Measurements from ENCODE around the gene NAV1.
"Not testable (repeated sequence)": the region's sequence is repeated elsewhere in the genome, so short reads cannot be mapped to it uniquely, and the experiment has no call there.

Gene NAV1

DNA sequence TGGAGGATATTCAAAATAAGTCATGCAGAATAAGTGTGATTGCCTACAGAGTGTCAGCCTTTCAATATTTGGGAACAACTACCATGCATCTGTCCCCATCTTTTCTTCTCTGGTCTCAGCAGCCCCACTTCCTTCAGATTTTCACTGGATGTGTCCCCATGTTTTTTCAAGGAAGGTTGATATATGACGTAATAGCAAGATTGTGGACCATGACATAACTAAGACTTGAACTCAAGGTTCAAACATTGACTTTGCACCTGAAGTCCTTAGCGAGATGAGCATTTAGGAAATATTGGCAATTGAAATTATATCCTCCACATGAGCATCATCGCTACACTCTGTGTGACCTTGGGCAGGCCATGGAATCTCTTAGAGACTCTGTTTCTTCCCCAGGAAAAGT is 5.8 kb downstream of the NAV1 start:
- DNase-seq (ENCODE audit: low read depth in 4 of 4, low spot score in 1 of 4): no peak

GRCh38 chr1:201545851-201546492 is 7.0 kb downstream of the NAV1 start:
- no peak for DNase-seq (ENCODE audit: low read depth in 4 of 4, low spot score in 1 of 4)

DNA sequence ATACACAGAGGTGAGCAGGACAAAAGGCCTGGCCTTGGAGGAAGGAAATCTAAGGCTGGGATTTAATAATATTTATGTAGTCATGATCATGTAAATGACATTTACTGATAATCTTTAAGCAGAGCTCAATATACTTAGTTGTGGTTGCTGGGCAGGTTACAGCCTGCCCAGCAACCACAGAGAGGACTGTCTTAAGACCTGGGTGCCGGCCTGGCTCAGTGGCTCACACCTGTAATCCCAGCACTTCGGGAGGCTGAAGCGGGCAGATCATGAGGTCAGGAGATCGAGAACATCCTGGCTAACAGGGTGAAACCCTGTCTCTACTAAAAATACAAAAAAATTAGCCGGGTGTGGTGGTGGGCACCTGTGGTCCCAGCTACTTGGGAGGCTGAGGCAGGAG is 10.6 kb downstream of the NAV1 start:
- DNase-seq (ENCODE audit: low read depth in 4 of 4, low spot score in 1 of 4): not testable (repeated sequence)

DNA sequence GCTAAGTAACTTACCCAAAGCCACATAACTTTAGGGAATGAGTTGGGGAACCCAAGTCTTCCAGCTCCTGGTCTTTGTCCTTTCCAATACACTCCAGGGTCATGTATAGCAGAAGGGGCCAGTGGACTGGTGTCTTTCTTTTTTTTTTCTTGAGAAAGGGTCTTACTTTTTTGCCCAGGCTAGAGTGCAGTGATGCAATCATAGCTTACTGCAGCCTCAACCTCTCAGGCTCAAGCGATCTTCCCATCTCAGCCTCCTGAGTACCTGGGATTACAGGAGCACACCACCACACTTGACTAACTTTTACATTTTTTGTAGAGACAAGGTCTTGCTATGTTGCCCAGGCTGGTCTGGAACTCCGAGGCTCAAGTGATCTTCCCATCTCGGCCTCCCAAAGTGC is 12.2 kb downstream of the NAV1 start:
- no peak for DNase-seq (ENCODE audit: low read depth in 4 of 4, low spot score in 1 of 4)

DNA sequence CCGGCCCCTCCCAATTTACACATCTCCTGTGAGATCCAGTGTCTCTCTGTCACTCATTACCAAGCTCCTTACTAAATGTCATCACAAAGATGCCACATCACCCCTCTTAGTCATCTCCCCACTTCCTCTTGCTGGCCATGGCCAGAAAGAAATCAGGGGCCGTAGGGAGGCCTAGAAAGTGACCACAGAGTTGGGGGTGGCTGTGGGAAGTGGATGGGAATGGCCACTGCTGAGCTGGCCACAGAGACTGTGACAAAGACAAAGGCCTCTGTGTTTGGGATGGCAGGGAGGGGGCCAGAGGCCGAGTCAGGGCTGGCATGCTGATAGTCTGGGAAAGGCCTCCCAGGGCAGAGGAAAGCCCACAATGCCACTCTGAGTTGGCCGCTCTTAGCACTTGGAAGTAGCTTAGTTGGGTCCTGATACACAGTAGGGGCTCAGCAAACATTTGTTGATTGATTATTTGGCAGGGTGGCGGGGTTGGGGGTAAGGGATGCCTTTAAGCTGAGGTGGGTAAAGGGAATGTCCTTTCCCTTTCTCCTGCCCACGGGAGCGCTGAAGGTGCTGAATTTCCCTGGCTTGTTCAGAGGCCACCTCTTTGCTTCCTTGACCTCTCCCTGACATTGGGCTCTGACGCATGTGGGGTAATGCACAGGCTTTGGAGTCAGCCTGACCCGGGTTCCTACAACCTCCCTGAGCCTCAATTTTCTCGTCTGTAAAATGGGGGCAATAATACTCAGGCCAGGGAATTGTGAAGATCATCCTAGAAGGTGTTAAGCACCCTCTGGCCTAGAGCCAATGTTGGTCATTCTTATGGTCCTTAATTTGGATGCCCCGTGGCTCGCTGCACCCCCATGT is 13.2 kb downstream of the NAV1 start:
- no peak for DNase-seq (ENCODE audit: low read depth in 4 of 4, low spot score in 1 of 4)

DNA sequence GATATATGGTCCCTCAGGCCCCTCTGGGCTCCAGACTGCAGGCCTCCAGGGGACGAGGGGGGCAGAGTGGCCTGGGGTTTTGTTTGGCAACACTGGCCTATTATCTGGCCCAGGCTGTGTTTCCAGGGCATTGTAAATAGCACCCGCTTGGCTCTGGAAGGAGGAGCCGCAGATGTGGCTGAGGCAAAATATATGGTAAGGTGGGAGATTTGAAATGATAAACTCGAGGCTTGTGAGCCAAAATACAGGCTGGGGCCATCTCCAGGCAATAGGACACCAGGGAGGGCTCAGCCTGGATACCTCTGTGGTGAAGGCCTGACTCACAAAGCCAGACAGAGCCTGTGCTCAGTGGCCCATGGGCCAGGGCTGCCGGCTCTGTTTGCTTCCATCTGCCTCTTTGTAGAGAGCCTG is 14.0 kb downstream of the NAV1 start:
- DNase-seq (ENCODE audit: low read depth in 4 of 4, low spot score in 1 of 4): no peak

- no peak for DNase-seq (ENCODE audit: low read depth in 4 of 4, low spot score in 1 of 4)
Measured at GRCh38 chr1:201553496-201554189, 14.7 kb downstream of the NAV1 start.

DNA sequence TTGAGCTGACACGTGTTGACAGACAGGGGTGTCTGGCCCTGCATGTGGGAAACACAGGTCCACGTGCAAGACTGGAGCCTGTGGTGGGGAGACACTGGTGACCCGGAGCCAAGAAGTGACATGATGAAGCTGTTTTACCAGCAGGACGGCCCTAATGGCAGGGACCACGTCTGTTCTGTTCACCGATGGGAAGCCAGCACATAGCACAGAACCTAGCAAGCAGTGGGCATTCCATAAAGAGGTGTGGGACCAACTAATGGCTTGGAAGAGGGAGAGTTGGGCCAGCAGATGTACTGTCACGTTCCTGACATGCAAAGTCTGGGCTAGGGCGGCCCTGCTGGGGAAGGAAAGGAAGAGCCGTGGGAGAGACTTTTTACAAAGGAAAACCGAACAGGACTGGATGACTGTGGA is 15.3 kb downstream of the NAV1 start:
- DNase-seq (ENCODE audit: low read depth in 4 of 4, low spot score in 1 of 4): no peak

GRCh38 chr1:201554789-201555592 is 16.1 kb downstream of the NAV1 start:
- no peak for DNase-seq (ENCODE audit: low read depth in 4 of 4, low spot score in 1 of 4)

DNA sequence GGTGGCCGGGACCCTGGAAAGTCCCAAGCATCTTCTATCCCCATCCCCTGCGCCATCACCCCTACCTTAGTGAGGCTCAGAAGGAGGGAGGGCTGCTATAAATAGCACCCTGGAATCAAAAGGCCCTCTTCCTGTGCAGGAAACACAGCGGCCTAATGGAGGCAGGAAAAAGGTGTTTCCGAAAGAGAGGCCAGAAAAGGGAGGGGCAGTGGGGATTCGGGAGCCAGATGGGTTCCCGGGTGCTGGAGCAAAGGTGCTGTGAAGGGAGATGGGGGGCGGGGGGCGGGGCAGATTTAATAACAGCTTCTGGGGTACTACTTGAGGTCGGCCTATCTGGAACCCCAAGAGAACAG is 16.6 kb downstream of the NAV1 start:
- DNase-seq (ENCODE audit: low read depth in 4 of 4, low spot score in 1 of 4): no peak

GRCh38 chr1:201556841-201557571 is 18.1 kb downstream of the NAV1 start:
- no peak for DNase-seq (ENCODE audit: low read depth in 4 of 4, low spot score in 1 of 4)

GRCh38 chr1:201557572-201557958 is 18.6 kb downstream of the NAV1 start:
- DNase-seq (ENCODE audit: low read depth in 4 of 4, low spot score in 1 of 4): no peak

DNA sequence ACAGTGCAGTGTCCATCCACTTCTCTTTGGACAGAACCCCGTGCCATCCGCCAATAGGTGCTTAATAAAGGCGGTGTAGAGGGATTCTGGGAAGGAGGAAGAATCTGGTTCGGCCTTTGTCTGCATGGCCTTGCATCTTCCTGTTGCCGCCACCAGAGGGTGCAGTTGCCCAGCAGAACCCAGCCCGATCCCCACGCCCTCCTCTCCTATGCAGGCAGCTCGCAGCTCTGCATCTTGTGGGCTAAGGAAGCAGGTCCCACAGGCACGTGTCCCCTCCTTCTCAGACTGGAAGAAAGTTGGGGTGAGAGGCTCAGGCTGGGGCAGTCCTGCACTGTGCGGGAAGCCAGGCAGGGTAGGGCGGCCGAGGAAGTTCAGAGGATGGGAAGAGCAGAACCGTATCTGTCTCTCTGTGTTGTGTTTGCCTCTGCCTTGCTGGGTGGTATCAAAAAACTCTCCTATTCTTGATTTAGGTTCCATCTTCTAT is 20.8 kb downstream of the NAV1 start:
- peak; percentile 44 to 53 (median 49) for DNase-seq (ENCODE audit: low read depth in 4 of 4, low spot score in 1 of 4)

DNA sequence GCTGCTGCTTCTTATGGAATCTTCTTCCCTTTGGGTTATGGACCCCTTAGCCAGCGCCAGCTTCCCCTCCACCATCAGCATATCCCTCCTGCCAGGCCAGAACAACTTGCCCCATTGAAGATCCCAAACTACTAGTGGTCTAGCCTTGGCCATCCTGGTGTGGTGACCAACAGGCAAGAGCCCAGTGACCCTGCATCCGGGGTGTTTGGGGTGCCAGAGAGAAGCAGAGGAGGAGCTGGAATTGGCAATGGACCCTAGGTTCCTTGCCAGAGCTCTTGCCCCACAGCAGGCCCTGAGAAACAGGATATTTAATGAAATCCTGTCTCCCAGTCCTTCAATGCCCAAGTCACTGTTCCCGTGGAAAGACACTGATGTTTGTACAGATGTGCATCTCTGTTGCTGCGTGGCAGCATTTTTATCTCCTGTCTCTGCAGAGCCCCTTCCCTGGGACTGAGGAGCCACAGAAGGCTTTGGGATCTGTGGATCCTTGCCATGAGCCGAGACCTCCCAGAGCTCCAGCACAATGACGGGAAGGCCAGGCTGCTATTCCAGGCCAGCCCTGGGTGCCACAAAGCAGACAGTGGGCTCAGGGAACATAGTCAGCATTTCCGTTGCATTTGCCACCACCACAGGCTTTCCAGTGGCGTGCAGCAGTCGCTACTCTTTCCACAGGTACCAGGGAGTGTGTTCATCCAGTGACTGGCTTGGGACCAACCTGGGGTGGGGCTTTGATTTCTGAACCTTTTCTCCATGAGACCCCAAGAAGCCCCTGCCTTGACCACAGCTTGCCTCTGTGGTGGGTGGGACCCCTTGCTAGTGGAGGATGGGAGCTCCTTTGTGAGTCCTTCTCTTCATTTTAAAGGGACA is 21.6 kb downstream of the NAV1 start:
- DNase-seq (ENCODE audit: low read depth in 4 of 4, low spot score in 1 of 4): no peak

- no peak for DNase-seq (ENCODE audit: low read depth in 4 of 4, low spot score in 1 of 4)
Measured at GRCh38 chr1:201561195-201561564, 22.3 kb downstream of the NAV1 start.

GRCh38 chr1:201561601-201562000 is 22.7 kb downstream of the NAV1 start:
- DNase-seq (ENCODE audit: low read depth in 4 of 4, low spot score in 1 of 4): no peak

DNA sequence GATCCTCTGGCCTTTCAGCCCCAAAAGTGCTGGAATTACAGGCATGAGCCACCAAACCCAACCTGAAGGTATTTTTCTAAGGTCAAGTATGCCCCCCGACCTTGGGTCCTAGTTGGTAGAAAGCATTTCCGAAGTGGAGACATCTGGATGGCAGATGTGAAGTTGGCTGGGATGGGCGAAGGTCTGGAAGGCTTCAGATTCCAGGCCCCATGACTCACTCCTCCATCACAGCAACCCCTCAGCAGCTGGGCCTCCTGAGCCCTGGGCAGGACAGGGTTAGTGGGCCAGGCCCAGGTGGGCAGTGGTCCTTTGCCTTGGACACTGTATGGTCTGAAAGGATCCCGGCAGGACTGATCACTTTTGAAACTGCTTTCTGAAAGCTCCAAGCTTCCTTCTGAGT is 23.3 kb downstream of the NAV1 start:
- DNase-seq (ENCODE audit: low read depth in 4 of 4, low spot score in 1 of 4): no peak

- no peak for DNase-seq (ENCODE audit: low read depth in 4 of 4, low spot score in 1 of 4)
Measured at GRCh38 chr1:201562659-201563405, 23.9 kb downstream of the NAV1 start.

DNA sequence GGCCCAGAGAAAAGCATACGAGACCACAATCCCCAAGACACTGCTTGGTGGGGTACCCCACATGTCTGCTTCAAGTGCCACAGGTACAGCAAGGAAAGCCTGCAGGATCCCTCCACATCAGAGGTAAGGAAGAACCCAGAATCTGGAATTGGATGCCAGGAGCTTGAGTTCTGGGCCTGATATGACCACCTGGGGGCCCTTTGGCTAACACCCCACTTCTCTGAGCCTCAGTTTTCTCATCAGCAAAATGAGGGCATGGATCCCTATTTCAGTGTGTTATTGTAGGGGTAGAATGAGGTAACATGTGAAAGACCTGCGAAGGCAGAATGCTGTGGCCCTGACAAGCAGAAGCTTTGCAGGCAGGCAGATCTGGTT is 24.5 kb downstream of the NAV1 start:
- DNase-seq (ENCODE audit: low read depth in 4 of 4, low spot score in 1 of 4): no peak
